HG03460 (cell line): Measurements from ENCODE around the gene ATRN.

Experiments used
- ATAC-seq: cut with Tn5 transposase; IDR thresholded peaks from one replicate; pipeline ENCODE4 v1.9.1; 2021; ENCODE audit not compliant: unreplicated experiment

ATRN gene

DNA sequence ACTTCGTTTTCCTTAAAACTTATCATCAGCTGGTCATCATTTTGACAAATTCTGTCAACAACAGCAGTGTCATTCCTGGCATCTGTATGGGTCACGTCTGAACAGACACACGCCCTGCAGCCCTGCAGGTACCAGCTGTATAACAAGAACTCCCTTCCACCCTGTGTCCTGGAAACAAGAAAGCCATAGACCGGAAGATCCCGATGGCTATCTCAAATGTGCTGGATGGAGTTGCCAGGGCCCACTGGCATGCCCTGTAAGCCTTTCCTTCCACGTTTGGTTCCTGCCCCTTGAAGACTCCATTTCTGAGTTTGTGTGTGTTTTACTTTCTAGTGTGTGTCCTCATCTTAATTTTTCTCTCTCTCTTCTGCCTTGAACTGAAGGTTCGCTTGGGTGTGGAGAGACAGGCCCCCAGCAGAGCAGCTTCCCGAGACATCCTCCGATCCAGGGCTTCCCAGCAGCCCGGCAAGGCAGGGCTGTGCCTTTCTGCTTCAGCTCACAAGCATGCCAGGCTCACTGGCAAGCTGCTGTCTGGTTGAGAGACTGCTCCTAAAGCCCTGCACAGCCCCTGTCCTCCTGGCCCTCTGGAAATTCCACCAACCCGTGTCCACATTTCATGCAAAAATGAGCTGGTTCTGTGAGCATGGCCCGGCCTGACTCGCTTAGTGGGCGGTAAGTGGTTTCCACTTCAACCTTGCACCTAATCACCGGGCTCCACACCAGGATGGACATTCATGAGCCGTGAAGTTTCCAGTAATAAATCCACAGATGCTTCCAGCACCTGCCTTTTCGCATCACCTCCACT is 183.7 kb downstream of the ATRN start:
- ATAC-seq: no peak

DNA sequence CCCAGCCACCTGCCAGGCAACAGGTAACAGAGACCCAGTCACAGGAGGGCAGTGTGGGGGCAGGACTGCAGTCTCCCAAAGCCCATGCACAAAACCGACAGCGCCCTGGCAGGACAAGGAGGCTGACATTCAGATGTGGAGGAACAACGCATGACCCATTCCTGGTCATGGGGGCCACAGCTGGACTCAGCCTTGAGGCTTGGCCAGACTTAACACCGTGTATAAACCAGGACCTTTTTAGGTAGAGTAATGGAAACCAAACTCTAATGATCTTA is 184.2 kb downstream of the ATRN start:
- ATAC-seq: no peak

DNA sequence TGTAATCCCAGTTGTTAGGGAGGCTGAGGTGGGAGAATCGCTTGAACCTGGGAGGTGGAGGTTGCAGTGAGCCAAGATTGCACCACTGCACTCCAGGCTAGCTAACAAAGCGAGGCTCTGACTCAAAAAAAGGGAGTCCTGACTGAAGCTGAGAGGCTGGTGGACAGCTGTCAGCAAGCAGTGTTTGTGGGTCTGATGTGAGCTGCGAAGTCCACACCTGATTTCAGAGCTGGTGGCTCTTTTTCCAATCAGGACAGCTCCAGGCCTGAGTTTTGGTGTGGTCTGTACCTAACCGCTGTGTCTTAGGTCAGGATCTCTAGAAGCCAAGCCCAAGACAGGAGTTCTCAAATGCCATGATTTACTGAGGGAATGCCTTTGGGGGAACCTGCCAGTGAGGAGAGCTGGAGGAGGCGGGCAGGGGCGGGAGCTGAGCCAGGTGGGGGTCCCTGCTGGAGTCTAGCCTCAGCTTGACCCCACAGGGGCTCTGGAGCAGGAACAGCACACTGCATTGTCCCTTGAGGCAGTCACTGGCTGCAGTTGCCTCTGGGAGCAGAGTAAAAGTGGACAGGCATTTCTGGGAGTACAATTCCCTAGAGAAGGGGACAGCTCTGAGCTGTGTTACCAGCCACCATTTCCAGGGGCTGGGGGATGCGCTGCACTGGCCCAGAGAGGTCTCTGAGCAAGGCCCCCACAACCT is 187.3 kb downstream of the ATRN start:
- ATAC-seq: no peak

- ATAC-seq: peak; percentile 90
Observed at GRCh38 chr20:3658716-3659491, 188.1 kb downstream of the ATRN start.

DNA sequence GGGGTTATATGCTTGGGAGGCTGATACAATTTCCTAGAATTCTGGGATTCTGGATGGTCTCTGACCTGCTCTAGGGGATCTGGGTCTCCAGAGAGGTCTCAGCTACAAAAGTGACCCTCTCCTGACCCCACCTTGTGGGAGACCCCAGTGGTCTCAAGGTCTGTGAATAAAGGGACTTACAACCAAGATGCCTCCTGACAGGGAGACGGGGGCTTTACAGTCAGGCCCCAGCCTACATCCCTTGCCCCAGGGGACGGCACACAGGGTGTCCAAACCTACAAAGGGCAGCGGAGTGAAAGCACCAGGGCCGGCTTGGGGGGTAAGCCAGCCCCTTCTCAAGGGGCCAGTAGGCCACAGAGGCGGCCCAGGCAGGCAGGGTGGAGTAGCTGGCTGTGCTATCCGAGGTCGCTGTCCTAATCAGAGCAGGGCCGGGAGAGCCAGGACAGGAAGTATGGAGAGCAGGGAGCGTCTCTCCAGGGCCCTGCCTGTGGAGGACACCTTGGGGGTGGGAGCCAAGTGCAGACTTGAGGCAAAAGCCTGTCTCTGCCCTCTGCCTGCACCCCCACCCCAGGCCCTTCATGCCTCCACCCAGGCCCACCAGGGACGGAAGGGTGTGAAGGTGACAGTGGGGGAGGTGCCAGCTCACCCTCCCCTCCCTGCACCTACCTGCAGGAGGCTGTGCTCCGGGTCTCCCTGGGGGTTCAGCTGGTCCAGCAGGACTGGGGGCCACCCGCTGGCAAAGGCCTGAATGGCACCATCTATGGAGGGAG is 188.9 kb downstream of the ATRN start:
- ATAC-seq: no peak

DNA sequence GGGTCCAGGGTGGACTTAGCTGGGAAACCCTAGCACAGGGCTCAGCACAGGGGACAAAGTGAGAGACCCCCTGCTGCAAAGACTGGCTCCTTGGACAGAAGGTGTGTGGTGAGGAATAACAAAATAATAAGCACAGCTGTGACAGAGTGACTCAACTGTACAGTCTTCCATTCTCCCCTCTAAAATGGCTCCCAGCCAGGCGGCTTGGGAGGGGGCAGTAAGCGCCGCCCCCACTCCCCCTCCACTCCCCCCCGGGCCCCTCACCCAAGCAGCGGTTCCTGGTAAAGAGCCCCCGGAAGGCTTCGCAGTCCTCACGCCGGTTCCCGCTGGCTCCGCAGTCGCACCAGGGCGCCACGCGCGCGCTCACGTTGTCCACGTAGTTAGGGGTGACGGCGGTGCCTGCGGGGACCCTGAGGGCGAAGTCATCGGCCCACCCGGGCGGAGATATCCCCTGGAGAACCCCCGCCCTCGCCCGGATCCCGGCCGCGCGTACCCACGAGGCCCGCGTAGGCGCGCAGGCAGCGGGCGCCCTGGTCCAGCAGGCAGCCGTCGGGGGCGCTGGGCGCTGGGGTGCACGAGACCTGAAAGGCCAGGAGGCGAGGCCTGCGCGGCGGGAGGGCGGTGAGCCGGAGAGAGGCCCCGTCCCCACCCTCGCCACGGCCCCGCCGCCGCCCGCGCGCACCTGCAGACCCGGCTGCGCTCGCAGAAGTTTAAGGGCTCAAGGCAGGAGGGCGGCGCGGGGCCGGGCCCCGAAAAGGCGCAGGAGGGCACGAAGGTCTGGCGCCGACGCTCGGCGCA is 189.6 kb downstream of the ATRN start:
- ATAC-seq: no peak

DNA sequence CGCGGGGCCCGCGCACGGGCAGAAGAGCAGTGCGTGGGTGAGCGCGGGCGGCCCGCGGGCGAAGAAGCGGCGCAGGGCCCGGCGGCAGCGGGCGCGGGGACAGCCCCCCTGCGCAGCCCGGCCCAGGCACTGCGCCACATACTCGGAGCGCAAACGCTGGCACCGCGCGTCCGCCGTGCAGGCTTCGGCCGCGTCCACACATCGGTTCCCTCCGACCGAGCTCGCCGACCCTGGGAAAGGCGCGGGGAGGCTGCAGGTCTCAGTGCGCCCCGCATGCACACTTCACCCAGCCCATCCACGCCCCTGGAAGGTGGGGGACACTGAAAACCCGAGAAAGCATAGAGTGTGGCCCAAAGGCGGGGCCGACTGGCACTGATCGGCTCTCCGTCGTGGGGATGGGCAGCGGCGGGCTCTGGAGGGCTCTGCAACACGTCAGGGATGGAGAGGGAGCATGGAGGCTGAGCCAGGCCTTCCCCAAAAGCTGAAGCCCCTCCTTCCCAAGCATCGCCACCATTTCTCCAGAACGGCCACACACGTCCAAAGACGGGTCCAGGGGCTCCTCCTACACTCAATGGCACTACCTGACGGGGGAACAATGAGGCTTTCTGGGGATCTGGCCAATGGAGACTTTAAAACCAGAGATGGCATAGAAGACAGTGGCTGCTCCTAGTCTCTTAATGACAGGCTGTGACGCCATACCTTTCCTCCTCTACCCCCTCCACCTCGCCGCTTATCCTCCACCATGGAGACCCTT is 190.4 kb downstream of the ATRN start:
- ATAC-seq: no peak

DNA sequence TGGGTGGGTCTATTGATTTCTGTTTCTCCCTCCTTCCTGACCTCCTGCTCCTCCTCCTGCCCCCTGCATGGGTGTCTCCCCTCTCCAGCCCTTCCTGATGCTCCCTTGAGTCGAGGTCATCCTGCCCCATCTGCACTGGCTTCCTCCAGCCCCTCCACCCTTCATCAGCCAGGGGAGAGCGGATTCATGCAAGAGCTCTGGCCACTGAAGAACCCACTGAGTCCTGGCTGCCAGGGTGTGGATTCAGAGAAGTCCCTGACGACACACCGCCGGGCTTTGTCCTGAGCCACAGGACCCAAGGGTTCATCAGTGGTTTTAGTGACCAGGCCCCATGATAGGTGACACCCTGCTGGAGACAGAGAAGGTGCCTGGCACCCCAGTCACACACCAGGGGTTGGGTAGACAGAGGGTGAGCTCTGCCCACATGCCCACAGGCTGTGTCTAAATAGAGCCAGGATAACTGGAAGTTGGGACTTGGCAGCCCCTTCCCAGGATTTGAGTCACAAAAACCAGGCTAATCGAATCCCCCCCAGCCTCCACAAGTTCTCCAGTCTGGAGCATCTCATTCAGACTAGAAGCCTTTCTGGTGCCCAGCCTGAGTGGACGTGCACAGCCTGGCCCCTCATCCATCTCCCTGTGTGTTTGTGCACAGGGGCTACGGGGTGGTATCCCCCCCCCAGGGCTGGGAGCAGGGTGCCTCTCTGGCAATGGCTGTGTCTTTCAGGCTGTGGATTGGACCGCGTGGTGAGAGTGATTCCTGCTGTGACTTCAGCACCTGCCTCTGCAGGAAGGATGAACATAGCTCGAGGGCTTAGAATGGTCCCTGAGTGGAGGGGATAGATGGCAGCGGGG is 191.2 kb downstream of the ATRN start:
- ATAC-seq: no peak

DNA sequence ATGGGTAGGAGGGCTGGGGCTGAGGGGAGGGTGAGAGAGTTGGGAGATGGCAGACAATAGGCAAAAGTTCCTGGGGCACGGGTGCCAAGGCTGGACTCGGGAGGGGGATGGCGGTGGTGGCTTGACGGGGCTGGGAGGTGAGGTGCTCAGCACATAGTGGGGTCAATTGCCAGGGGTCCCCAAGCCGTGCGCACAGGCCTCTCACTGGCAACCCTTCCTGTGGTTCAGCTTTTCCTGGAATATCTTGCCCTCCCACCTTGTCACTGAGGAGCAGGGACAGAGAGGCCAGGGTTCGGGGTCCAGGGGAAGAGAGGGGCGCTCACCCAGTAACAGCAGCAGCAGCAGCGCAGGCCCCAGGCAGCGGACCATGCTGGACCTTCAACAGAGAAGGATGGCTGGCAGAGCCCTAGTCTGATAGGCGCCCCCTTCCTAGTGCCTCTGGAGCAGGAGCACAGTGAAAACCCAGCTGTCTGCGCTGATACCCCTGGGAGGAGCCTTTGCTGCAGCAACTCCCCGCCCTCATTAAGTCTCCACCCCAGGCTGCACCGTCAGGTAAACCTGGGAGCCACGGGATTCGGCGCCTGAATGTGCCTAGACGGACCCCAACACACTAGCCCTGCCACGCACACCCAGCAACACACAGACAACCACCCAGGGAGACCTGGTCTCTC is 192.3 kb downstream of the ATRN start, which contains the start of gene GFRA4:
Gene GFRA4 (minus strand): TSS at position 369 of the 671 bp plus-strand sequence. CDS start 0 bp downstream, at position 369.
- no peak for ATAC-seq

DNA sequence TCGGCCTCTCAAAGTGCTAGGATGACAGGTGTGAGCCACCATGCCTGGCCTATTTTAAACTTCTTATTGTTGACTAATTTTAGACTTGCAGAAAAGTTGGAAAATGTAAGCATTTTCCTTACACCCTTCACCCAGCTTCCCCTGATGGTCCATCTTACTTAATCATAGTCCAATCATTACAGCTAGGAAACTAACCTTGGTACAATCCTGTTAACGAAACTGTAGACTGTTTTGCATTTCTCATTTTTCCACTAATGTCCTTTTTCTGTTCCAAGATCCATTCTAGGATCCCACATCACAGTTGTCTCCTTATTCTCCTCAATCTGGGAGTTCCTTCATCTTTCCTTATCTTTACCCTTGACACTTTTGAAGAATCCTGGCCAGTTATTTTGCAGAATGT is 193.0 kb downstream of the ATRN start:
- no peak for ATAC-seq

- no peak for ATAC-seq
Observed at GRCh38 chr20:3667434-3668037, 196.7 kb downstream of the ATRN start.

DNA sequence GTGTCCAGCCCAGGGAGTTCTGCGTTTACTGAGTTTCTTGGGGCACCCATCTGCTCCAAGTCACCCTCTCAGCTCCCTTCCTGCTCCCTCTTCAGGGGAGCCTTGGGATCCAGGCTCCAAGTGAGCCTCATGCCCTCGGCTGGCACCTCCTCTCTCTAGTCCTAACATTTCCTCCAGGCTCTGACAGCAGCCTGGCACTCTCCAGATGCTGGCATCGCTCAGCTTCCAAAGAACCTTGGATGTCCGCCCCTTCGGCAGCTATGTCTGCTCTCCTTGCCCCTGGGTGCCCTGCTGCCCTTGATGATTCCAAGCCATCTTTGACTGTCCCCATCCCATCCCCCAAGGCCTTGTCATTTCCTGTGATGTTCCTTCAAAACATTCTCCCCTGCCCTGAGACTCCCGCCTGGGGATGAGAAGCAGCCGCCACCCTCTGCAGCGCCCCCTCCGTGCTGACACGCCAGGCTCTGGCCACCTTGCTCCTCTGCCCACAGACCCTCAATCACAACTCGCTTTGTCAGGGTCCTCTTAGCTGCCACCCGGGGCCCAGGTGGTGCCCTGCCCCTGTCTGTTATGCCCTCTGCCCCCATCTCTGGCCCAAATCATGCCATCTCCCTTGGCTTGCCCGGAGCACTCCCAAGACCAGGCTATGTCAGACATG is 199.0 kb downstream of the ATRN start:
- no peak for ATAC-seq

DNA sequence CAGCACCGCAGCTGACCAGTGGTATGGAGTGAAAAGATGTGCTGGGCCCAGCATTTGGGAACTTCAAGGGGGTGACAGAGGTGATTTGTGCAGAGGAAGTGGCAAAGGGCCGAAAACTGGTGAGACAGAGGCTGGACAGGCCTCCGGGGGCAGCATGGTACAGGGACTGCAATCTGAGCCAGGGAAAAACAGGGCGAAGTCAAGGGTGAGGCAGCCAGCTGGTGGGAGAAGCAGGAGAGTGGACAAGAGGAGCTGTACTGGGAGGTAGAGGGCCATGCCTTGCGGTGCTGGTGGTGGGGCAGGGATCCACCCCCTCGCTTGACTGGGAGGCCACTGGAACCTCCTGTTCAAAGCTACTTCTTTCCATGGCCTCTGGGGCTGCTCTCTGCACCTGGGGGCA is 199.7 kb downstream of the ATRN start:
- ATAC-seq: no peak

DNA sequence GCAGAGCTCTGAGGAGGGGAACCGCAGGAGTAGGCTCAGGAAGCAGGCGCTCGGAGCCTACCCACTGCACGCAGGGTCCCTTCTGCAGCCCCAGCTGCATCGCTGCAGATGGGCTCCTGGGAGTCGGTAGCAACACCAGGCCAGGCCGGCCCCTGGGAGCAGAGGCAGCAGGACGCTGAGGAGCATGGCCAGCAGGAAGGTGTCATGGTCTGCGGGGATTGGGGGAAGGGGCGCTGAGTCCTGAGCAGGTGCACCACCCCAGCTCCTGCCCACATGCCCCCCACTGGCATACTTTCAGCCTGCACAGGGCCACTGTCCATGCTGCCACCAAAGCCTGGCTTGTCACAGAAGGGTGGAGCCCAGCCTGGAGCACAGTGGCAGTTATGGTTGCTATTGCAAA is 200.1 kb downstream of the ATRN start:
- ATAC-seq: no peak

GRCh38 chr20:3671986-3672546 is 201.2 kb downstream of the ATRN start:
- no peak for ATAC-seq

DNA sequence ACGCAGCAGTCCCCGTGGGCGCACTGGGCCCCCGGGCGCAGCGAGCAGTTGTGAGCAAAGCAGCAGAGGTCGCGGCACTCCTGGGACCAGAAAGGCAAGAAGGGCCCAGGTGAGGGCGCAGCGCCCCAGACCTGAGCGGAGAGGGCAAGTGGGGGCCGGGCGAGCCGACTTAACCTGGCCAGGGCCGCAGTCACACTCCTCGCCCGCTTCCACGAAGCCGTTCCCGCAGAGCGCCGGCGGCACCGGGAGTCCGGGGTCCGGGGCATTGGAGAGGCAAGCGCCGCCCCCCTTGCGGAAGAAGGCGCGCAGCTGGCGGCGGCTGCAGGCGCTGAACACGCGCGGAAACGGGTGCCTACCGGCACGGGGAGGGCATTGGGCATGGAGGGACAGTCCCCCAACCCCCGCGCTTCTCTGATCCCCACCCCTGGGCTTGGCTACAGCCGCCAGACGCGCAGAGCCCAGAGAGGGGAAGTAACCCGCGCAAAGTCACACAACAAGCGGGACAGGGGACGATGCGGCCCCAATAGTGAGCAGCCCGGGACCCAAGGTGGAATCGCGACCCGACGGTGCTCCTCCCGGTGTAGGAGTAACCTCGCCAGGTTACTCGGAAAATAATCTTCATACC is 201.8 kb downstream of the ATRN start:
- ATAC-seq: no peak
